ENCODE measurements around the gene FN1.

The FN1 gene

DNA sequence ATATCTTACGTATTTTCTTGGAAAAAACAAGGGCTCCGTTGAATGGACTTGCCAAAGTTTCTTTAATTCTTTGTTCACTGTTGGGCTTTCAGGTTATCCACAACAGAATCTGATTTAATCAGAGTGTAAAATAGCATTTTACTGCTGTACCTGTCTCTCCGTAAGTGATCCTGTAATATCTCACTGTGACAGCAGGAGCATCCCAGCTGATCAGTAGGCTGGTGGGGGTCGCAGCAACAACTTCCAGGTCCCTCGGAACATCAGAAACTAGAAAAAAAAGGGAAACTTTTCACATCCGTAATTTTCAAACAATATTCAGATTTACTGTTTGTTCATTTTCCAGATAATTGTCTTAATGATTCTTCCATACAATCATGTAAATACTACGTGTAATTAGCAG lies 51.2 kb downstream of the FN1 start:
- H3K9me3 ChIP-seq (ENCODE audit: control insufficient read depth, low read length): no peaks in the 10 kb centered on the region
- H3K27ac ChIP-seq (ENCODE audit: insufficient read depth, low read depth, low read length, poor library complexity, severe bottlenecking): no peak overlapping the region
- H3K36me3 ChIP-seq (ENCODE audit: control insufficient read depth, insufficient read depth, low read length): peaks cover 10% of the 10 kb centered on the region
- no peaks in the 10 kb centered on the region for H3K4me1 ChIP-seq (ENCODE audit: control insufficient read depth, insufficient read depth, low read length)
- no peak overlapping the region for H3K4me3 ChIP-seq (ENCODE audit: insufficient read depth, low read depth, low read length)
- WGBS, 2 experiments: 94 to 96% methylated on average over 4 to 5 of the region's 7 CpGs
- H3K27me3 ChIP-seq (ENCODE audit: control insufficient read depth, insufficient read depth, low read length, poor library complexity, severe bottlenecking): no peaks in the 10 kb centered on the region

DNA sequence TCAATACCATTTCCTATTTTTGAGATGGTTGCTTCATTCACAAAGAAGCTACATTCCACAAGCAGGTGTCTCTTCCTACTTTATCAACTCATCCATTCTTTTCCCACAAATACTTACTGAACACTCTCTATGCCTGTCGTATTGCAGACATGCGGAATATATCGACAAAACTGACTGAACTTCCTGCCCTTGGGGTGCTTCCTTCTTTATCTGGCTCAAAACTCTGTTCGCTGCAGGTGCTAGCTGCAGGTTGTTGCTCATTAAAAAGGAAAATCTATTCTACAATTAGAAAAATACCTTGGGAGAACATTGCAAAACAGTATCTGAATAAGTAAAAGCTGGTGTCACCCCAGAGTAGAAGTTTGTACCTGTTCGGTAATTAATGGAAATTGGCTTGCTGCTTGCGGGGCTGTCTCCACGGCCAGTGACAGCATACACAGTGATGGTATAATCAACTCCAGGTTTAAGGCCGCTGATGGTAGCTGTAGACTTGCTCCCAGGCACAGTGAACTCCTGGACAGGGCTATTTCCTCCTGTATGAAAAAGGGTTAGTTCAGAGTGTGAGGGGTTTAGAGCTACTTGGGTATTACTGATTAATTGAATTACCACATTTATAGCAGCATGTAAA lies 52.1 kb downstream of the FN1 start:
- Histone ChIP-seq H3K9me3 (ENCODE audit: control insufficient read depth, low read length) (no peaks in the 10 kb centered on the region), H3K4me3 (ENCODE audit: insufficient read depth, low read depth, low read length) (no peak overlapping the region), H3K27ac (ENCODE audit: insufficient read depth, low read depth, low read length, poor library complexity, severe bottlenecking) (no peak overlapping the region), H3K27me3 (ENCODE audit: control insufficient read depth, insufficient read depth, low read length, poor library complexity, severe bottlenecking) (no peaks in the 10 kb centered on the region), H3K4me1 (ENCODE audit: control insufficient read depth, insufficient read depth, low read length) (no peaks in the 10 kb centered on the region), H3K36me3 (ENCODE audit: control insufficient read depth, insufficient read depth, low read length) (peaks cover 10% of the 10 kb centered on the region)
- WGBS, 2 experiments: 93% methylated on average over 8 of the region's 8 CpGs

DNA sequence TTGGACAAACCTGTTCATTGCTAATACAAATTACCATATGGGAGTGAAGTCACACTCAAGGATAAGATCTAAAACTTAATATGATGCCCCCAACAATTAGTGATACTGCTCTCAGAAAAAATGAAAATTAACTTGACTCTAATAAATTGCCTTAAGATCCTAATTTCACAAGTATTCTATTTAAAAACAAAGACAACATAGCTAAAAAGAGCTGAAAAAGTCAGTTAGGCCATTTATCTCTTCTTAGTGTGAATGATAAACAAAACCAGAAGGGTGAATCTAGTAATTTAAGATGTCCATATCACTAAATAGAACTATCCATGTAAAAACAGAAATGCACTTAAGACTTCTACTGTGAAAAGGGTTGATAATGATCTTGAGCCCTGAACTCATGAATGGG lies 53.4 kb downstream of the FN1 start:
- H3K27me3 ChIP-seq (ENCODE audit: control insufficient read depth, insufficient read depth, low read length, poor library complexity, severe bottlenecking): no peaks in the 10 kb centered on the region
- H3K36me3 ChIP-seq (ENCODE audit: control insufficient read depth, insufficient read depth, low read length): peaks cover 10% of the 10 kb centered on the region
- no peak overlapping the region for H3K27ac ChIP-seq (ENCODE audit: insufficient read depth, low read depth, low read length, poor library complexity, severe bottlenecking)

GRCh38 chr2:215382011-215382410 lies 53.9 kb downstream of the FN1 start:
- H3K9me3 ChIP-seq (ENCODE audit: control insufficient read depth, low read length): no peaks in the 10 kb centered on the region
- H3K27me3 ChIP-seq (ENCODE audit: control insufficient read depth, insufficient read depth, low read length, poor library complexity, severe bottlenecking): no peaks in the 10 kb centered on the region
- no peak overlapping the region for H3K4me3 ChIP-seq (ENCODE audit: insufficient read depth, low read depth, low read length)
- no peaks in the 10 kb centered on the region for H3K4me1 ChIP-seq (ENCODE audit: control insufficient read depth, insufficient read depth, low read length)
- peaks cover 10% of the 10 kb centered on the region for H3K36me3 ChIP-seq (ENCODE audit: control insufficient read depth, insufficient read depth, low read length)
- no peak overlapping the region for H3K27ac ChIP-seq (ENCODE audit: insufficient read depth, low read depth, low read length, poor library complexity, severe bottlenecking)
- 96% methylated on average over 7 of the region's 7 CpGs for WGBS, 2 experiments

More for the DNA sequence above, 53.4 kb downstream of the FN1 start:
- H3K4me3 ChIP-seq (ENCODE audit: insufficient read depth, low read depth, low read length): no peak overlapping the region
- no peaks in the 10 kb centered on the region for H3K9me3 ChIP-seq (ENCODE audit: control insufficient read depth, low read length)
- no peaks in the 10 kb centered on the region for H3K4me1 ChIP-seq (ENCODE audit: control insufficient read depth, insufficient read depth, low read length)

DNA sequence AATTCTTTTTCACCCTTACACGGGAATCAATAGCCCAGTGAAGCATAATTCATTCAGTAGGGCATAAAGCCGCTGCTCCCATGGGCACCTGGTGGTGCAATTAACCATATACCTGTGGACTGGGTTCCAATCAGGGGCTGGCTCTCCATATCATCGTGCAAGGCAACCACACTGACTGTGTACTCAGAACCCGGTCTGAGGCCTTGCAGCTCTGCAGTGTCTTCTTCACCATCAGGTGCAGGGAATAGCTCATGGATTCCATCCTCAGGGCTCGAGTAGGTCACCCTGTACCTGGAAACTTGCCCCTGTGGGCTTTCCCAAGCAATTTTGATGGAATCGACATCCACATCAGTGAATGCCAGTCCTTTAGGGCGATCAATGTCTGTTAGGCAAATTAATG lies 55.2 kb downstream of the FN1 start:
- Histone ChIP-seq H3K27me3 (ENCODE audit: control insufficient read depth, insufficient read depth, low read length, poor library complexity, severe bottlenecking) (no peaks in the 10 kb centered on the region), H3K9me3 (ENCODE audit: control insufficient read depth, low read length) (no peaks in the 10 kb centered on the region), H3K36me3 (ENCODE audit: control insufficient read depth, insufficient read depth, low read length) (peaks cover 18% of the 10 kb centered on the region), H3K4me3 (ENCODE audit: insufficient read depth, low read depth, low read length) (no peak overlapping the region), H3K4me1 (ENCODE audit: control insufficient read depth, insufficient read depth, low read length) (no peaks in the 10 kb centered on the region), H3K27ac (ENCODE audit: insufficient read depth, low read depth, low read length, poor library complexity, severe bottlenecking) (no peak overlapping the region)
- WGBS, 2 experiments: 95 to 96% methylated on average over 7 of the region's 7 CpGs

- Histone ChIP-seq H3K27me3 (ENCODE audit: control insufficient read depth, insufficient read depth, low read length, poor library complexity, severe bottlenecking) (no peaks in the 10 kb centered on the region), H3K4me3 (ENCODE audit: insufficient read depth, low read depth, low read length) (no peak overlapping the region), H3K27ac (ENCODE audit: insufficient read depth, low read depth, low read length, poor library complexity, severe bottlenecking) (no peak overlapping the region), H3K9me3 (ENCODE audit: control insufficient read depth, low read length) (no peaks in the 10 kb centered on the region), H3K36me3 (ENCODE audit: control insufficient read depth, insufficient read depth, low read length) (peaks cover 15% of the 10 kb centered on the region), H3K4me1 (ENCODE audit: control insufficient read depth, insufficient read depth, low read length) (no peaks in the 10 kb centered on the region)
- WGBS, 2 experiments: 90 to 96% methylated on average over 4 to 6 of the region's 6 CpGs
Observed at GRCh38 chr2:215379948-215380347, 55.9 kb downstream of the FN1 start.

- no peaks in the 10 kb centered on the region for H3K27me3 ChIP-seq (ENCODE audit: control insufficient read depth, insufficient read depth, low read length, poor library complexity, severe bottlenecking)
- H3K27ac ChIP-seq (ENCODE audit: insufficient read depth, low read depth, low read length, poor library complexity, severe bottlenecking): no peak overlapping the region
- no peaks in the 10 kb centered on the region for H3K9me3 ChIP-seq (ENCODE audit: control insufficient read depth, low read length)
- H3K4me1 ChIP-seq (ENCODE audit: control insufficient read depth, insufficient read depth, low read length): no peaks in the 10 kb centered on the region
- WGBS, 2 experiments: 93 to 97% methylated on average over 7 of the region's 7 CpGs
- no peak overlapping the region for H3K4me3 ChIP-seq (ENCODE audit: insufficient read depth, low read depth, low read length)
- peaks cover 19% of the 10 kb centered on the region for H3K36me3 ChIP-seq (ENCODE audit: control insufficient read depth, insufficient read depth, low read length)
Observed at GRCh38 chr2:215379039-215379438, 56.8 kb downstream of the FN1 start.

DNA sequence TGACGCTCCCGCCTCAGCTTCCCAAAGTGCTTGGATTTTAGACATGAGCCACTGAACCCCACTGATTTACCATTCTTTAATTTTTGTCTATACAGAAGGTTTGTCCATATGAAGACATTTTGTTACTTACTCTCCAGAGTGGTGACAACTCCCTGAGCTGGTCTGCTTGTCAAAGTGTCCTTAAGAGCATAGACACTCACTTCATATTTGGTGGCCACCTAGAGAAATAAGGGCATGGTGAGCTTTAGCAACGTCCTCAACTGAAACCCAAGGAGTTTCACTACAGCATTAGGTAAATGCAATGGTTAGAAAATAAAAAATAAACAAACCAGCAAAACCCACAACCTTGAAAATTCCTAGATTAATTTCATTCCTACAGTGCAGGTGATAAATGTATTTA lies 57.8 kb downstream of the FN1 start:
- Histone ChIP-seq H3K36me3 (ENCODE audit: control insufficient read depth, insufficient read depth, low read length) (peaks cover 17% of the 10 kb centered on the region), H3K27ac (ENCODE audit: insufficient read depth, low read depth, low read length, poor library complexity, severe bottlenecking) (no peak overlapping the region), H3K27me3 (ENCODE audit: control insufficient read depth, insufficient read depth, low read length, poor library complexity, severe bottlenecking) (no peaks in the 10 kb centered on the region), H3K4me1 (ENCODE audit: control insufficient read depth, insufficient read depth, low read length) (no peaks in the 10 kb centered on the region), H3K9me3 (ENCODE audit: control insufficient read depth, low read length) (no peaks in the 10 kb centered on the region), H3K4me3 (ENCODE audit: insufficient read depth, low read depth, low read length) (no peak overlapping the region)
- 88 to 95% methylated on average over 2 to 3 of the region's 3 CpGs for WGBS, 2 experiments

- 89 to 94% methylated on average over 1 to 2 of the region's 2 CpGs for WGBS, 2 experiments
- H3K27me3 ChIP-seq (ENCODE audit: control insufficient read depth, insufficient read depth, low read length, poor library complexity, severe bottlenecking): no peaks in the 10 kb centered on the region
- no peaks in the 10 kb centered on the region for H3K4me1 ChIP-seq (ENCODE audit: control insufficient read depth, insufficient read depth, low read length)
- no peaks in the 10 kb centered on the region for H3K9me3 ChIP-seq (ENCODE audit: control insufficient read depth, low read length)
- H3K27ac ChIP-seq (ENCODE audit: insufficient read depth, low read depth, low read length, poor library complexity, severe bottlenecking): no peak overlapping the region
- H3K36me3 ChIP-seq (ENCODE audit: control insufficient read depth, insufficient read depth, low read length): peaks cover 17% of the 10 kb centered on the region
- H3K4me3 ChIP-seq (ENCODE audit: insufficient read depth, low read depth, low read length): no peak overlapping the region
Observed at GRCh38 chr2:215377283-215377682, 58.6 kb downstream of the FN1 start.

- Histone ChIP-seq H3K27ac (ENCODE audit: insufficient read depth, low read depth, low read length, poor library complexity, severe bottlenecking) (no peak overlapping the region), H3K4me3 (ENCODE audit: insufficient read depth, low read depth, low read length) (no peak overlapping the region), H3K4me1 (ENCODE audit: control insufficient read depth, insufficient read depth, low read length) (no peaks in the 10 kb centered on the region), H3K27me3 (ENCODE audit: control insufficient read depth, insufficient read depth, low read length, poor library complexity, severe bottlenecking) (no peaks in the 10 kb centered on the region), H3K9me3 (ENCODE audit: control insufficient read depth, low read length) (no peaks in the 10 kb centered on the region), H3K36me3 (ENCODE audit: control insufficient read depth, insufficient read depth, low read length) (peaks cover 23% of the 10 kb centered on the region)
- WGBS, 2 experiments: 94 to 96% methylated on average over 7 of the region's 9 CpGs
Observed at GRCh38 chr2:215376103-215376780, 59.6 kb downstream of the FN1 start.

Data from ectodermal cell (in vitro differentiated cells).